ENCODE results near the gene OR11A1. TPM values are rescaled to one million over a fixed set of nuclear protein-coding genes. Genes with fewer than 3 reads are reported as not detected.

The OR11A1 gene
- polyA plus RNA-seq, 1 donor (not counting 4 experiments of a cell fraction or from before 2014, with no cell fraction given), result not detected

- Histone ChIP-seq H2AFZ (ENCODE audit: control insufficient read depth, low read length) (no peak overlapping the region), H3K4me1 (ENCODE audit: control insufficient read depth, extremely low read depth, insufficient read depth, low read length) (no peaks in the 10 kb centered on the region), H3K36me3 (ENCODE audit: control insufficient read depth in 2 of 2, extremely low read depth in 1 of 2, insufficient read depth in 2 of 2, low read length in 2 of 2) (no peaks in the 10 kb centered on the region), H3K27ac (ENCODE audit: control insufficient read depth, insufficient read depth, low read length) (no peak overlapping the region), H3K4me2 (ENCODE audit: control insufficient read depth, extremely low read depth, insufficient read depth, low read depth, low read length) (no peak overlapping the region), H3K9me3 (ENCODE audit: control insufficient read depth, low read depth, low read length) (no peaks in the 10 kb centered on the region), H3K79me2 (ENCODE audit: control insufficient read depth, insufficient read depth, low read length) (no peaks in the 10 kb centered on the region), H3K9me1 (ENCODE audit: control insufficient read depth, extremely low read depth, insufficient read depth, low read length) (no peaks in the 10 kb centered on the region), H4K20me1 (ENCODE audit: control insufficient read depth, extremely low read depth, insufficient read depth, low read length) (no peaks in the 10 kb centered on the region), H3K27me3 (ENCODE audit: control insufficient read depth, extremely low read depth, insufficient read depth, low read length) (no peaks in the 10 kb centered on the region), H3K9ac (ENCODE audit: control insufficient read depth, extremely low read depth, insufficient read depth, low read length) (no peak overlapping the region), H3K4me3 (ENCODE audit: control insufficient read depth in 2 of 3, extremely low read depth in 1 of 3, insufficient read depth in 2 of 3, low read depth in 1 of 3, low read length in 3 of 3) (no peak overlapping the region)
- no peak for TF ChIP-seq CTCF (optimal IDR thresholded peaks at IDR 0.05 in 1 of 3, IDR thresholded peaks at IDR 0.05 in 1 of 3, conservative IDR thresholded peaks at IDR 0.05 in 1 of 3; ENCODE audit: extremely low read depth in 1 of 3, insufficient read depth in 2 of 3, low read length in 3 of 3)
- TF ChIP-seq EZH2 (IDR thresholded peaks at IDR 0.05; ENCODE audit: low read length), result no peak
- dilution Hi-C loops (cut with MboI; ENCODE audit: extremely low pct_ligation_motif_present, low sequenced_read_pairs), result no loop called here
- DNase-seq (ENCODE audit: low read depth, low spot score) (no peak), FAIRE-seq (no peak)
Observed at GRCh38 chr6:29399525-29399924, 57.3 kb downstream of the OR11A1 start.

DNA sequence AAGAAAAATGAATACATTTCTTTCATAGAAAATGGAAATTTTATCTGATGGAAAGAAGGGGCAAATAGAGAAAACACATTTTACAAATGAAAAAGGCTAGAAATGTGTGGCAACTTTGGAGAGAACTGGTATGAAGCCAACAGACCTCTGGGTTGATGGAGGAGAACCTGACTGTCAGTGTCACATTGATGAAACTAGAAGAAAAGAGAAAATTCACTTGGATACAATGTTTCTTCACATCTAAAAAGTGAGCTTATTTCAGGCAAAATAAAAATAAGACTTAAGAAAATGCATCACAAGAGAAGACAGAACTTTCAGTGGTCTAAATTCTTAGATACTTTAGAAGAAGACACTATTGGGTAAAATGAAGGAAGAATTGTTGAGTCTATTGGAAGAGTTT, 61.5 kb downstream of the OR11A1 start, which contains the start of gene OR12D2:
Gene OR12D2, plus strand, starts transcription at position 301 of the 400 bp plus-strand sequence. CDS start 1,069 bp downstream, outside the sequence.
- H3K79me2 ChIP-seq (ENCODE audit: control insufficient read depth, insufficient read depth, low read length), result no peaks in the 10 kb centered on the region
- no peaks in the 10 kb centered on the region for H3K27me3 ChIP-seq (ENCODE audit: control insufficient read depth, extremely low read depth, insufficient read depth, low read length)
- H3K4me2 ChIP-seq (ENCODE audit: control insufficient read depth, extremely low read depth, insufficient read depth, low read depth, low read length), result no peak within 1 kb of the TSS
- H3K9me1 ChIP-seq (ENCODE audit: control insufficient read depth, extremely low read depth, insufficient read depth, low read length), result no peaks in the 10 kb centered on the region
- no peaks in the 10 kb centered on the region for H3K9me3 ChIP-seq (ENCODE audit: control insufficient read depth, low read depth, low read length)
- FAIRE-seq (no peak), DNase-seq (ENCODE audit: low read depth, low spot score) (no peak)
- H3K4me3 ChIP-seq (ENCODE audit: control insufficient read depth in 2 of 3, extremely low read depth in 1 of 3, insufficient read depth in 2 of 3, low read depth in 1 of 3, low read length in 3 of 3), result no peak within 1 kb of the TSS
- H3K27ac ChIP-seq (ENCODE audit: control insufficient read depth, insufficient read depth, low read length), result no peak within 1 kb of the TSS
- TF ChIP-seq EZH2 (IDR thresholded peaks at IDR 0.05; ENCODE audit: low read length), result no peak
- TF ChIP-seq CTCF (optimal IDR thresholded peaks at IDR 0.05 in 1 of 3, IDR thresholded peaks at IDR 0.05 in 1 of 3, conservative IDR thresholded peaks at IDR 0.05 in 1 of 3; ENCODE audit: extremely low read depth in 1 of 3, insufficient read depth in 2 of 3, low read length in 3 of 3), result no peak
- H4K20me1 ChIP-seq (ENCODE audit: control insufficient read depth, extremely low read depth, insufficient read depth, low read length), result no peaks in the 10 kb centered on the region
- no peak within 1 kb of the TSS for H2AFZ ChIP-seq (ENCODE audit: control insufficient read depth, low read length)
- dilution Hi-C loops (cut with MboI; ENCODE audit: extremely low pct_ligation_motif_present, low sequenced_read_pairs), result no loop called here
- H3K9ac ChIP-seq (ENCODE audit: control insufficient read depth, extremely low read depth, insufficient read depth, low read length), result no peak within 1 kb of the TSS
- no peaks in the 10 kb centered on the region for H3K36me3 ChIP-seq (ENCODE audit: control insufficient read depth in 2 of 2, extremely low read depth in 1 of 2, insufficient read depth in 2 of 2, low read length in 2 of 2)
- no peaks in the 10 kb centered on the region for H3K4me1 ChIP-seq (ENCODE audit: control insufficient read depth, extremely low read depth, insufficient read depth, low read length)

All from keratinocyte (primary cell).